Measurements from ENCODE around the gene SORBS2. TPM values are rescaled to one million over a fixed set of nuclear protein-coding genes. Genes with fewer than 3 reads are reported as not detected.

The SORBS2 gene
- total and polyA plus RNA-seq, 2 donors (not counting 1 experiment from before 2014, with no cell fraction given): 0.25 to 0.89 TPM

GRCh38 chr4:185565696-185566095, 246.3 kb downstream of the SORBS2 start:
- Histone ChIP-seq H3K9me3 (ENCODE audit: control extremely low read depth in 1 of 3, control insufficient read depth in 2 of 3, insufficient read depth in 1 of 3, low read length in 2 of 3) (peaks cover 0 to 7% (median 2%) of the 10 kb centered on the region in 3 donors), H2AFZ (ENCODE audit: insufficient read depth, low read depth, low read length, poor library complexity, severe bottlenecking) (no peak overlapping the region), H3K4me1 (ENCODE audit: control insufficient read depth in 2 of 2, insufficient read depth in 2 of 2, low read length in 2 of 2) (no peaks in the 10 kb centered on the region), H3K27ac (ENCODE audit: low read length in 2 of 2) (no peak overlapping the region), H3K9ac (ENCODE audit: low read length) (no peak overlapping the region), H3K36me3 (replicated peaks in 1 of 2; ENCODE audit: control extremely low read depth in 1 of 2, control insufficient read depth in 1 of 2, extremely low read depth in 1 of 2, insufficient read depth in 2 of 2, low read length in 1 of 2) (no peaks in the 10 kb centered on the region), H4K20me1 (ENCODE audit: control insufficient read depth, insufficient read depth, low read length, poor library complexity, severe bottlenecking) (no peaks in the 10 kb centered on the region), H3K4me2 (replicated peaks; ENCODE audit: low read depth, low read length, poor library complexity, severe bottlenecking) (no peak overlapping the region), H3K4me3 (ENCODE audit: control extremely low read depth in 1 of 5, extremely low read depth in 1 of 5, insufficient read depth in 1 of 5, low read depth in 2 of 5, low read length in 4 of 5) (no peak overlapping the region), H3K27me3 (replicated peaks in 1 of 4; ENCODE audit: control extremely low read depth in 1 of 4, control insufficient read depth in 3 of 4, insufficient read depth in 4 of 4, low read length in 3 of 4) (peaks cover 0 to 6% (median 0%) of the 10 kb centered on the region in 4 experiments), H3K79me2 (ENCODE audit: control insufficient read depth, insufficient read depth, low read length) (no peaks in the 10 kb centered on the region)
- intact Hi-C loops (cut with micrococcal nuclease): no loop called here
- ChIA-PET CTCF (no interaction called here), POLR2A (no interaction called here)
- peaks cover 18% of the 10 kb centered on the region for H3K27me3 Mint-ChIP-seq
- no peak overlapping the region for H3K4me3 Mint-ChIP-seq
- no peaks in the 10 kb centered on the region for H3K4me1 Mint-ChIP-seq
- 88% methylated on average over 3 of the region's 3 CpGs for WGBS (ENCODE audit: insufficient coverage)
- no peak for TF ChIP-seq CTCF (IDR thresholded peaks at IDR 0.05)
- no peak for TF ChIP-seq EZH2 (IDR thresholded peaks at IDR 0.05; ENCODE audit: borderline replicate concordance, insufficient read depth, low read depth, low read length, poor library complexity, severe bottlenecking)
- H3K9me3 Mint-ChIP-seq (ENCODE audit: insufficient read depth): no peaks in the 10 kb centered on the region
- no peak for ATAC-seq (ENCODE audit: low read depth)
- no peak overlapping the region for H3K27ac Mint-ChIP-seq
- no peak for DNase-seq

- Mint-ChIP-seq H3K27ac (no peak overlapping the region), H3K4me3 (no peak overlapping the region), H3K4me1 (no peaks in the 10 kb centered on the region), H3K27me3 (peaks cover 23% of the 10 kb centered on the region), H3K9me3 (ENCODE audit: insufficient read depth) (no peaks in the 10 kb centered on the region)
- peaks cover 0 to 7% (median 2%) of the 10 kb centered on the region in 3 donors for H3K9me3 ChIP-seq (ENCODE audit: control extremely low read depth in 1 of 3, control insufficient read depth in 2 of 3, insufficient read depth in 1 of 3, low read length in 2 of 3)
- ATAC-seq (ENCODE audit: low read depth) (no peak), DNase-seq (no peak)
- 100% methylated on average over 1 of the region's 3 CpGs for WGBS (ENCODE audit: insufficient coverage)
- H3K4me3 ChIP-seq (ENCODE audit: control extremely low read depth in 1 of 5, extremely low read depth in 1 of 5, insufficient read depth in 1 of 5, low read depth in 2 of 5, low read length in 4 of 5): no peak overlapping the region
- no peaks in the 10 kb centered on the region for H3K4me1 ChIP-seq (ENCODE audit: control insufficient read depth in 2 of 2, insufficient read depth in 2 of 2, low read length in 2 of 2)
- ChIA-PET CTCF (no interaction called here), POLR2A (no interaction called here)
- intact Hi-C loops (cut with micrococcal nuclease): no loop called here
- H2AFZ ChIP-seq (ENCODE audit: insufficient read depth, low read depth, low read length, poor library complexity, severe bottlenecking): no peak overlapping the region
- no peak overlapping the region for H3K9ac ChIP-seq (ENCODE audit: low read length)
- H4K20me1 ChIP-seq (ENCODE audit: control insufficient read depth, insufficient read depth, low read length, poor library complexity, severe bottlenecking): no peaks in the 10 kb centered on the region
- H3K36me3 ChIP-seq (replicated peaks in 1 of 2; ENCODE audit: control extremely low read depth in 1 of 2, control insufficient read depth in 1 of 2, extremely low read depth in 1 of 2, insufficient read depth in 2 of 2, low read length in 1 of 2): no peaks in the 10 kb centered on the region
- H3K4me2 ChIP-seq (replicated peaks; ENCODE audit: low read depth, low read length, poor library complexity, severe bottlenecking): no peak overlapping the region
- TF ChIP-seq EZH2 (IDR thresholded peaks at IDR 0.05; ENCODE audit: borderline replicate concordance, insufficient read depth, low read depth, low read length, poor library complexity, severe bottlenecking) (no peak), CTCF (IDR thresholded peaks at IDR 0.05) (no peak)
- H3K27ac ChIP-seq (ENCODE audit: low read length in 2 of 2): no peak overlapping the region
- H3K27me3 ChIP-seq (replicated peaks in 1 of 4; ENCODE audit: control extremely low read depth in 1 of 4, control insufficient read depth in 3 of 4, insufficient read depth in 4 of 4, low read length in 3 of 4): peaks cover 0 to 6% (median 0%) of the 10 kb centered on the region in 4 experiments
- no peaks in the 10 kb centered on the region for H3K79me2 ChIP-seq (ENCODE audit: control insufficient read depth, insufficient read depth, low read length)
These were observed 247.6 kb downstream of the SORBS2 start for GRCh38 chr4:185564349-185564748.
